Kidney epithelial cell (primary cell): ENCODE measurements around the gene TMEM208. TPM values are rescaled to one million over a fixed set of nuclear protein-coding genes. Genes with fewer than 3 reads are reported as not detected.

Experiments used
- DNase-seq: peaks from one replicate; pipeline ENCODE4 v3.0.0-alpha.2; 2010; ENCODE audit warnings: low read depth
- H3K27me3 ChIP-seq: 2 replicates; pipeline ENCODE4 v1.6.0; 2011; ENCODE audit warnings: low read length; ENCODE audit not compliant: control insufficient read depth, insufficient read depth
- H3K36me3 ChIP-seq: 2 replicates; pipeline ENCODE4 v1.5.1; 2011; ENCODE audit warnings: low read length; ENCODE audit not compliant: control insufficient read depth, insufficient read depth
- H3K4me3 ChIP-seq: 2 replicates; pipeline ENCODE4 v1.5.1; 2011; ENCODE audit warnings: low read depth, mild to moderate bottlenecking, control low read depth, low read length
- CTCF ChIP-seq: IDR thresholded peaks from 2 replicates; pipeline ENCODE4 v1.5.1; 2011; ENCODE audit warnings: mild to moderate bottlenecking, moderate library complexity, low read length, control low read depth, inconsistent platforms; ENCODE audit not compliant: insufficient read depth, poor library complexity, severe bottlenecking
- total RNA-seq: library from RNA; depleted of rRNA; stranded (reverse); fragments of >200 nt; gene quantifications from 2 replicates; pipeline ENCODE4 v1.2.3, GENCODE V29; 2015

Gene TMEM208
- total RNA-seq, 1 donor from 2014 or later: 59.3 TPM

GRCh38 chr16:67257486-67258160, 30.7 kb downstream of the TMEM208 start:
- no peak for TF ChIP-seq CTCF
- Histone ChIP-seq H3K36me3 (no peaks in the 10 kb centered on the region), H3K27me3 (peaks cover under 1% of the 10 kb centered on the region), H3K4me3 (no peak overlapping the region)
- no peak for DNase-seq

DNA sequence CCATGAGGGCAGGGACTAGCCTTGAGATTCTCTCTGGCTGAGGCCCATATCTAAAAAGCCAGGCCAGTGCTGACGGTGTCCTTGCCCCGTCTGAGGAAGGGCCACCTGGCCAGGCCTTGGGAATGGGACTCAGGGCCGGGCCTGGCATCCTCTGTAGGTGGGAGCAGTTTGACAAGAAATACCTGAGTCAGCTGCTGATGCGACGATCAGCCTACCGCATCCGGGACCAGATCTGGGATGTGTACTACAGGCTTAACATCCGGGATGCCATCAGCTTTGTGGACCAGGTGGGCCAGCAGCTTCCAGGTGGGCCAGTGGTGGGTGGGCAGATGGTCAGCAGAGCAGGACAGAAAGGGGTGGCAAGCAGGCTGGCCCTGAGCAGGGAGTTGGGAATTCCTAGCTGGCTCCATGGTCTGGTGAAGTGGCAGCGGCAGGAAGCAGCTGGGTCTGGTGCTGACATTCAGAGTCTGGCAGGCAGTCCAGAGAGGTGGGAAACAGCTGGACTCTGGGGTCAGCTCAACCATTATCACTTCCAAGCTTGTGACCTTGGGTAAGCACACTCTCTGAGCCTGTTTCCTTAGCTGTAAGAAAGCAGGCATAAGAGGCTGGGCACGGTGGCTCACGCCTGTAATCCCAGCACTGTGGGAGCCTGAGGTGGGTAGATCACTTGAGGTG, 31.4 kb downstream of the TMEM208 start:
- no peak for DNase-seq
- TF ChIP-seq CTCF: no peak

DNA sequence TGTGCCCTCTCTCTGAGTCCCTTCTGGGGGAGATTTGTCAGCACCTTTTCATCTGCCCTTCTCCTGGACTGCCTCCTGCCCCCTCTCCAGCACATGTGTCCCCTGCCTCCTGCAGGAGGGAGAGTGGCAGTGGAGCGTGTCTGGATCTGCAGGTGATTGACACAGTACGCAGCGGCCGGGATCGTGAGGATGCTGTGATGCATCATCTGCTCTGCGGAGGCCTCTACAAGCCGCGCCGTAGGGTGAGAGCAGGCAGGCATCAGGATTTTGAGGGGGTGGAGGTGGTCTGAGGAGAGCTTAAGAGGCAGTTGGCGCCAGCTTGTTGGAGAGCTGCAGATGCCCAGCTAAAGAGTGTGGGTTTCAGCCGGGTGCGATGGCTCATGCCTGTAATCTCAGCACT, 32.8 kb downstream of the TMEM208 start:
- H3K27me3 ChIP-seq: peaks cover 2% of the 10 kb centered on the region
- no peak for DNase-seq
- no peaks in the 10 kb centered on the region for H3K36me3 ChIP-seq
- no peak overlapping the region for H3K4me3 ChIP-seq
- no peak for TF ChIP-seq CTCF

More for the DNA sequence above, 31.4 kb downstream of the TMEM208 start:
- Histone ChIP-seq H3K4me3 (no peak overlapping the region), H3K27me3 (peaks cover 2% of the 10 kb centered on the region), H3K36me3 (no peaks in the 10 kb centered on the region)

- Histone ChIP-seq H3K36me3 (no peaks in the 10 kb centered on the region), H3K27me3 (peaks cover 2% of the 10 kb centered on the region), H3K4me3 (no peak overlapping the region)
- no peak for DNase-seq
- peak; percentile 72 for TF ChIP-seq CTCF
These were observed 33.6 kb downstream of the TMEM208 start for GRCh38 chr16:67260426-67261063.

DNA sequence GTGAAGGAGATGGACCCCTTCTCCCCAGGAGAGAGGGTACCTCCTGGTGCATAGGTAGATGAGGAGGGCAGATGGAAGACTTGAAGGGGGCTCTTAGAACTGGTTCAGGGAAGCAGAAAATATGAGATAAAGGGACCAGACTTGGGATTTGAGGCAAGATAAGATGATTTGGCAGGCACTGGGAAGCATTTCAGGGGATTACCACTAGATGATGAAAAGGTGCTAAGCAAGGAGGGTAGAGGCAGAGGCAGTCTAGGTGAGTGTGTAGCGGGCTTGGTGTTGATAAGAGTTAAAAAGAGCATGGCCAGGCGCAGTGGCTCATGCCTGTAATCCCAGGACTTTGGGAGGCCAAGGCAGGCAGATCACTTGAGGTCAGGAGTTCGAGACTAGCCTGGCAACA, 36.3 kb downstream of the TMEM208 start:
- Histone ChIP-seq H3K36me3 (no peaks in the 10 kb centered on the region), H3K4me3 (no peak overlapping the region), H3K27me3 (peaks cover 5% of the 10 kb centered on the region)
- no peak for TF ChIP-seq CTCF
- DNase-seq: no peak
